ENCODE results near the gene GIMAP7. TPM values are rescaled to one million over a fixed set of nuclear protein-coding genes. Genes with fewer than 3 reads are reported as not detected.

GIMAP7 gene
- polyA plus RNA-seq, 1 donor from 2014 or later, result not detected

DNA sequence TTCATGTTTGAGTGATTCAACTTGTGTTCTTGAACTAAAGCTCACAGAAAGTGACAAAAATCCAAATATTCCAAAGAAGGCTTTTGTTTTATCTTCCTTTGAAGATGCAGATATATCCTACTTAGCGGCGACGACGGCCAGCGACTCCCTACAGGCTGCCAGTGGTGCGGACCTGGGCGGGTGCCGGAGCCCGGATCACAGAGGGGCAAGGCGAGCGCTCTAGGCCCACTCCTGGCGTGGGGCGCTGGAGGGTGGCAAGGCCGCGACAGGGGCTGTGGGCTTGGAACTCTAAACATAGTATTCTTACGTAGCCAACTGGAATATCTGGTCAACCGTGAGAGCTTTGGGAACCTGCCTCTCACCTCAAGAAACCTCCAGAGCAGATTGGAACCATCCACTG lies 914 bp upstream of the GIMAP7 start:
- Histone ChIP-seq H2AFZ (ENCODE audit: low read depth, low read length) (no peak overlapping the region), H3K27me3 (ENCODE audit: insufficient read depth, low read depth, low read length) (no peaks in the 10 kb centered on the region), H3K4me3 (ENCODE audit: low read length) (no peak overlapping the region), H3K9me3 (ENCODE audit: low read length) (peaks cover 6% of the 10 kb centered on the region), H4K20me1 (ENCODE audit: insufficient read depth) (no peaks in the 10 kb centered on the region), H3K9ac (ENCODE audit: low read length) (no peak overlapping the region), H3K4me2 (ENCODE audit: low read length) (no peak overlapping the region), H3K79me2 (replicated peaks; ENCODE audit: insufficient read depth, low read length) (no peaks in the 10 kb centered on the region), H3K27ac (ENCODE audit: low read length) (no peak overlapping the region), H3F3A (ENCODE audit: insufficient read depth, low read length, poor library complexity, severe bottlenecking) (no peaks in the 10 kb centered on the region), H3K36me3 (ENCODE audit: insufficient read depth, low read length) (no peaks in the 10 kb centered on the region), H3K9me2 (ENCODE audit: insufficient read depth, low read length) (no peaks in the 10 kb centered on the region)
- TF ChIP-seq EZH2 (IDR thresholded peaks at IDR 0.05; ENCODE audit: borderline replicate concordance, insufficient read depth, low read length, poor library complexity, severe bottlenecking) (no peak), TAF1 (IDR thresholded peaks at IDR 0.05; ENCODE audit: low read depth) (no peak), EP300 (conservative IDR thresholded peaks at IDR 0.05; ENCODE audit: poor library complexity, severe bottlenecking) (no peak), SMC3 (conservative IDR thresholded peaks at IDR 0.05; ENCODE audit: poor library complexity) (no peak), MXI1 (conservative IDR thresholded peaks at IDR 0.05; ENCODE audit: poor library complexity, severe bottlenecking) (no peak), RAD21 (conservative IDR thresholded peaks at IDR 0.05) (no peak), POLR2AphosphoS5 (IDR thresholded peaks at IDR 0.05) (no peak)
- TF ChIP-seq, protein P1, sequence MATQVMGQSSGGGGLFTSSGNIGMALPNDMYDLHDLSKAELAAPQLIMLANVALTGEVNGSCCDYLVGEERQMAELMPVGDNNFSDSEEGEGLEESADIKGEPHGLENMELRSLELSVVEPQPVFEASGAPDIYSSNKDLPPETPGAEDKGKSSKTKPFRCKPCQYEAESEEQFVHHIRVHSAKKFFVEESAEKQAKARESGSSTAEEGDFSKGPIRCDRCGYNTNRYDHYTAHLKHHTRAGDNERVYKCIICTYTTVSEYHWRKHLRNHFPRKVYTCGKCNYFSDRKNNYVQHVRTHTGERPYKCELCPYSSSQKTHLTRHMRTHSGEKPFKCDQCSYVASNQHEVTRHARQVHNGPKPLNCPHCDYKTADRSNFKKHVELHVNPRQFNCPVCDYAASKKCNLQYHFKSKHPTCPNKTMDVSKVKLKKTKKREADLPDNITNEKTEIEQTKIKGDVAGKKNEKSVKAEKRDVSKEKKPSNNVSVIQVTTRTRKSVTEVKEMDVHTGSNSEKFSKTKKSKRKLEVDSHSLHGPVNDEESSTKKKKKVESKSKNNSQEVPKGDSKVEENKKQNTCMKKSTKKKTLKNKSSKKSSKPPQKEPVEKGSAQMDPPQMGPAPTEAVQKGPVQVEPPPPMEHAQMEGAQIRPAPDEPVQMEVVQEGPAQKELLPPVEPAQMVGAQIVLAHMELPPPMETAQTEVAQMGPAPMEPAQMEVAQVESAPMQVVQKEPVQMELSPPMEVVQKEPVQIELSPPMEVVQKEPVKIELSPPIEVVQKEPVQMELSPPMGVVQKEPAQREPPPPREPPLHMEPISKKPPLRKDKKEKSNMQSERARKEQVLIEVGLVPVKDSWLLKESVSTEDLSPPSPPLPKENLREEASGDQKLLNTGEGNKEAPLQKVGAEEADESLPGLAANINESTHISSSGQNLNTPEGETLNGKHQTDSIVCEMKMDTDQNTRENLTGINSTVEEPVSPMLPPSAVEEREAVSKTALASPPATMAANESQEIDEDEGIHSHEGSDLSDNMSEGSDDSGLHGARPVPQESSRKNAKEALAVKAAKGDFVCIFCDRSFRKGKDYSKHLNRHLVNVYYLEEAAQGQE (IDR thresholded peaks at IDR 0.05; ENCODE audit: borderline replicate concordance), result no peak
- TF ChIP-seq, protein P2, sequence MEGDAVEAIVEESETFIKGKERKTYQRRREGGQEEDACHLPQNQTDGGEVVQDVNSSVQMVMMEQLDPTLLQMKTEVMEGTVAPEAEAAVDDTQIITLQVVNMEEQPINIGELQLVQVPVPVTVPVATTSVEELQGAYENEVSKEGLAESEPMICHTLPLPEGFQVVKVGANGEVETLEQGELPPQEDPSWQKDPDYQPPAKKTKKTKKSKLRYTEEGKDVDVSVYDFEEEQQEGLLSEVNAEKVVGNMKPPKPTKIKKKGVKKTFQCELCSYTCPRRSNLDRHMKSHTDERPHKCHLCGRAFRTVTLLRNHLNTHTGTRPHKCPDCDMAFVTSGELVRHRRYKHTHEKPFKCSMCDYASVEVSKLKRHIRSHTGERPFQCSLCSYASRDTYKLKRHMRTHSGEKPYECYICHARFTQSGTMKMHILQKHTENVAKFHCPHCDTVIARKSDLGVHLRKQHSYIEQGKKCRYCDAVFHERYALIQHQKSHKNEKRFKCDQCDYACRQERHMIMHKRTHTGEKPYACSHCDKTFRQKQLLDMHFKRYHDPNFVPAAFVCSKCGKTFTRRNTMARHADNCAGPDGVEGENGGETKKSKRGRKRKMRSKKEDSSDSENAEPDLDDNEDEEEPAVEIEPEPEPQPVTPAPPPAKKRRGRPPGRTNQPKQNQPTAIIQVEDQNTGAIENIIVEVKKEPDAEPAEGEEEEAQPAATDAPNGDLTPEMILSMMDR (IDR thresholded peaks at IDR 0.05; ENCODE audit: poor library complexity, severe bottlenecking), result no peak

DNA sequence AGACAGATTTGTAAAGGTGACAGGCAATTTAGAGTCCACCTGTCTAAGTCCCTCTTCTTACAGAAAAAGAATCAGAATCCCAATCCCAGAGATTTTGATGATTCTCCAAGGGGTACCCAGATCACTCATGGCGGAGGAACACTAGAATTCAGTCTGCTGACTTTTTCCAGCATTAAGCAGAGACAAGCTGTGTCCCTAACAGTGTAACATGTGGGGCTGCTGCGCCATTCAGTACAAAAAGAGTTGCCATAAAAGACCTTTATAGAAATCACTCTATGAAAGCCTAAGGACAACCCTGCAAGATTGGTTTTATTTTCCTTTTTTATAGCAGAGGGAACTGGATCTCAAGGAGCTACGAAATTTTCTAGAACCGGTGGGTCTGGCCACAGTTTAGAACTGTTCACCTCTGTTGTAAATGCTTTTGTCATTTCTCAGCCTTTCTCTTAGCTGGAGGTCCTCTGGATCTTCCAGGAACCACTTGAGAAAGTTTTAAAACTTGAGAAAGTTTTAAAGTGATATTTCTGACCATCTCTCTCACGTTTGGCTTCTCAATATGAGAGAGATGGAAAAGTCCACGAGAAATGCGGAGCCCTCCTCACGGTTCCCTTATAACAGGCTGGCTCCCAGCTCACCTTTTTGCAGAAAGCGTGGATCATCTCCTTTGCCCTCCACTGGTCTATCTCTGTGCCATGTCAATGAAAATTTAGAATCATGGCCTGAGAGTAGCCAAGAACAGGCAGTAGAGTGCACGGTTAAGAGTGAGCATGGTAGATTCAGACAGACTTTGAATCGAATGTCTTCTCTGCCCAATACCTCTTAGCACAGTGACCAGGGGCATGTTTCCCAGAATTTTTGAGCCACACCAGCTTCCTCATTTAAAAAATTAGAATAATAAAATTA lies 826 bp downstream of the GIMAP7 start:
- Histone ChIP-seq H3K9me3 (ENCODE audit: low read length) (peaks cover 2% of the 10 kb centered on the region), H4K20me1 (ENCODE audit: insufficient read depth) (no peaks in the 10 kb centered on the region), H3K79me2 (replicated peaks; ENCODE audit: insufficient read depth, low read length) (no peaks in the 10 kb centered on the region), H3K36me3 (ENCODE audit: insufficient read depth, low read length) (no peaks in the 10 kb centered on the region), H2AFZ (ENCODE audit: low read depth, low read length) (no peak overlapping the region), H3F3A (ENCODE audit: insufficient read depth, low read length, poor library complexity, severe bottlenecking) (no peaks in the 10 kb centered on the region), H3K27me3 (ENCODE audit: insufficient read depth, low read depth, low read length) (no peaks in the 10 kb centered on the region), H3K9me2 (ENCODE audit: insufficient read depth, low read length) (no peaks in the 10 kb centered on the region), H3K4me2 (ENCODE audit: low read length) (no peak overlapping the region), H3K27ac (ENCODE audit: low read length) (no peak overlapping the region), H3K9ac (ENCODE audit: low read length) (no peak overlapping the region), H3K4me3 (ENCODE audit: low read length) (no peak overlapping the region)
- TF ChIP-seq, protein P1 (IDR thresholded peaks at IDR 0.05; ENCODE audit: borderline replicate concordance), result no peak
- no peak for TF ChIP-seq MXI1 (conservative IDR thresholded peaks at IDR 0.05; ENCODE audit: poor library complexity, severe bottlenecking)
- TF ChIP-seq EP300 (conservative IDR thresholded peaks at IDR 0.05; ENCODE audit: poor library complexity, severe bottlenecking), result no peak
- no peak for TF ChIP-seq RAD21 (conservative IDR thresholded peaks at IDR 0.05)
- TF ChIP-seq SMC3 (conservative IDR thresholded peaks at IDR 0.05; ENCODE audit: poor library complexity), result no peak
- no peak for TF ChIP-seq TAF1 (IDR thresholded peaks at IDR 0.05; ENCODE audit: low read depth)
- TF ChIP-seq POLR2AphosphoS5 (IDR thresholded peaks at IDR 0.05), result no peak
- TF ChIP-seq, protein P2 (IDR thresholded peaks at IDR 0.05; ENCODE audit: poor library complexity, severe bottlenecking), result no peak
- no peak for TF ChIP-seq EZH2 (IDR thresholded peaks at IDR 0.05; ENCODE audit: borderline replicate concordance, insufficient read depth, low read length, poor library complexity, severe bottlenecking)
